C4-2B (cell line): ENCODE measurements around the gene RAVER2.

ENCODE experiments used
- CTCF ChIP-seq: fragments of 450-650 bp; conservative IDR thresholded peaks from 2 replicates; pipeline ENCODE4 v1.5.1; 2017; ENCODE audit warnings: mild to moderate bottlenecking
- ZFX ChIP-seq: fragments of 450-650 bp; IDR thresholded peaks from 2 replicates; pipeline ENCODE4 v1.6.1; 2017

- TF ChIP-seq CTCF (no peak), ZFX (peak; percentile 51; the same call in 1 of the 2 replicates)
These were observed 508 bp downstream of the RAVER2 start for GRCh38 chr1:64745181-64745985.
